ENCODE data around the gene ENO1.

DNA sequence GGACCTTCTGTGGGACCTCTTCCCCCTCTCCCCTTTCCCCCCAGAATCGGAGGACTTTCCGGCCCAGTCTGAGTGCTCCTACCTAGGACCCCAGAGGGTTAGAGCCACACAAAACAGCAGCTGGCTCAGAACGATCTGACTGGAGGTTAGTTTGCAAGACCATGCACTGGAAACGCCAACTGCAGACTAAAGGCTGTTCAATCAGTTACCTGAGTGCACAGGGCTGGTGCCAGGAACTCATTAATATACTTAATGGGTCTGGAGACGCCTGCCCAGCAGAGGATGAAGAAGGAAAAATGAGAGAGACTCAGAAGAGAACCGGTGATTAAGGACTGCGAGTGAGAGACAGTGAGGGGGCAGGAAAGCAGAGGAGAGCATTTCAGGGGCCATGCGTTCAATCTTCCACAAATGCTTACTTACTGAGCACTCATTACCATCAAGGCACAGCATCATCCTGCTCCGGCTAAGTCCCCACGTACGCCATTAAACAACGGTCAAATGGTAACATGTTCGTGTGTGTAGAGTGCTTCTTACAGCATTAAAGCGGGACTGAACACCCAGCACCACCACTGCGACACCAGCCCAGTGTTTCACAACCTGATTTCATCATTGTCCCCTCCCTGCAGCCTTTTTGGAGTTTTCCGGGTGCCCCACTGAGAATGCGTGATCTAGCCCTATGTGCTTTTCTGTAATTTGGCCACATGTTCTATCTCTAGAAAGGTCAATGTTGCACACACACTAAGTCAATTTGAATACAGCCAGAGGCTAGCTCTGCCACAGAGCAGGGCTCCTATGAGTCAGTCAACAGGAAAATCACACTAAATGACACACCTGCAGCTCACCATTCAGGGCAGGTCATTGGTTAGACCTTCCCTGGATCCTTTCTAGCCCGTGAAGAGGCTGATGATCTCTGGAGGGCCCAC lies 7.6 kb downstream of the ENO1 start:
- peak in 1 of 2 donors; percentile 30 for TF ChIP-seq POLR2AphosphoS5 (IDR thresholded peaks at IDR 0.05)
- TF ChIP-seq, protein P1, sequence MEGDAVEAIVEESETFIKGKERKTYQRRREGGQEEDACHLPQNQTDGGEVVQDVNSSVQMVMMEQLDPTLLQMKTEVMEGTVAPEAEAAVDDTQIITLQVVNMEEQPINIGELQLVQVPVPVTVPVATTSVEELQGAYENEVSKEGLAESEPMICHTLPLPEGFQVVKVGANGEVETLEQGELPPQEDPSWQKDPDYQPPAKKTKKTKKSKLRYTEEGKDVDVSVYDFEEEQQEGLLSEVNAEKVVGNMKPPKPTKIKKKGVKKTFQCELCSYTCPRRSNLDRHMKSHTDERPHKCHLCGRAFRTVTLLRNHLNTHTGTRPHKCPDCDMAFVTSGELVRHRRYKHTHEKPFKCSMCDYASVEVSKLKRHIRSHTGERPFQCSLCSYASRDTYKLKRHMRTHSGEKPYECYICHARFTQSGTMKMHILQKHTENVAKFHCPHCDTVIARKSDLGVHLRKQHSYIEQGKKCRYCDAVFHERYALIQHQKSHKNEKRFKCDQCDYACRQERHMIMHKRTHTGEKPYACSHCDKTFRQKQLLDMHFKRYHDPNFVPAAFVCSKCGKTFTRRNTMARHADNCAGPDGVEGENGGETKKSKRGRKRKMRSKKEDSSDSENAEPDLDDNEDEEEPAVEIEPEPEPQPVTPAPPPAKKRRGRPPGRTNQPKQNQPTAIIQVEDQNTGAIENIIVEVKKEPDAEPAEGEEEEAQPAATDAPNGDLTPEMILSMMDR (IDR thresholded peaks at IDR 0.05), result no peak

Measured in upper lobe of left lung (tissue), 4 donors.